ENCODE results near the gene STX16.

DNA sequence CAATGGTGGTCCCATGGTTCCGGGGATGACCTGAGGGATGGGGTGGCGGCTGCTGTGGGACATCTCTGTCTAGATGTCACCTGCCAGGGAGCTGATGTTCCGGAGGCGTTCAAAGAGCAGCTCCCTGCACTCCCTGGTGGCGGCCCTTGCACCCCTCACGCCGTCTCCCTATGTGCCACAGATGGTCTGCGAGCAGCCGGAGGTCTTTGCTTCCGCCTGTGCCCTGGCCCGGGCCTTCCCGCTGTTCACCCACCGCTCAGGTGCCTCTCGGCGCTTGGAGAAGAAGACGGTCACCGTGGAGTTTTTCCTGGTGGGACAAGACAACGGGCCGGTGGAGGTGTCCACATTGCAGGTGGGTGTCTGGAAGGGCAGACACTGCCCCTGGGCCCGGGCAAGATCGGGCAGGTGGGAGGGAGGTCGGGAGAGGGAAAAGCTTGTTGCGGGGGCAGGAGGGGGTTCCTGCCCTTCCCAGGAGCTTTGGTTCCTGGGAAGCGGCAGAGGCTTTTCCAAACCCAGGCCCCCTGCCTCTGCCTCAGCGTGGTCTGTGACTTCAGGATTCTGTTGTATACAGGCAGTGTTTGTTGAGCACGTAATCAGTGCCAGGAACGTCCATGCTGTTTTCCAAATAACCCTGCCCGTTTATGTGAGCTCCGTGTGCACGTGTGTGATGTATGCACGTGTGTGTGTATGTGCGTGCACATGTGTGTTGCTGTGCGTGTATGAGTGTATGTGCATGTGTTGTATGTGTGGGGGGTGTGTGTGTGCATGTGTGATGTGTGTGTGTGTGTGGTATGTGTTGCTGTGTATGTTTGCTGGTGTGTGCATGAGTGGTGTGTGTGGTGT, 43.4 kb downstream of the STX16 start:
- TF ChIP-seq, protein P1, sequence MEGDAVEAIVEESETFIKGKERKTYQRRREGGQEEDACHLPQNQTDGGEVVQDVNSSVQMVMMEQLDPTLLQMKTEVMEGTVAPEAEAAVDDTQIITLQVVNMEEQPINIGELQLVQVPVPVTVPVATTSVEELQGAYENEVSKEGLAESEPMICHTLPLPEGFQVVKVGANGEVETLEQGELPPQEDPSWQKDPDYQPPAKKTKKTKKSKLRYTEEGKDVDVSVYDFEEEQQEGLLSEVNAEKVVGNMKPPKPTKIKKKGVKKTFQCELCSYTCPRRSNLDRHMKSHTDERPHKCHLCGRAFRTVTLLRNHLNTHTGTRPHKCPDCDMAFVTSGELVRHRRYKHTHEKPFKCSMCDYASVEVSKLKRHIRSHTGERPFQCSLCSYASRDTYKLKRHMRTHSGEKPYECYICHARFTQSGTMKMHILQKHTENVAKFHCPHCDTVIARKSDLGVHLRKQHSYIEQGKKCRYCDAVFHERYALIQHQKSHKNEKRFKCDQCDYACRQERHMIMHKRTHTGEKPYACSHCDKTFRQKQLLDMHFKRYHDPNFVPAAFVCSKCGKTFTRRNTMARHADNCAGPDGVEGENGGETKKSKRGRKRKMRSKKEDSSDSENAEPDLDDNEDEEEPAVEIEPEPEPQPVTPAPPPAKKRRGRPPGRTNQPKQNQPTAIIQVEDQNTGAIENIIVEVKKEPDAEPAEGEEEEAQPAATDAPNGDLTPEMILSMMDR (IDR thresholded peaks at IDR 0.05): no peak
- TF ChIP-seq ZFX (IDR thresholded peaks at IDR 0.05; ENCODE audit: borderline replicate concordance): no peak

Measured in 22Rv1 (cell line).